Posterior vena cava (tissue), 2 donors: ENCODE measurements around the gene KCNT2. TPM values are rescaled to one million over a fixed set of nuclear protein-coding genes. Genes with fewer than 3 reads are reported as not detected.

ENCODE experiments used
- DNase-seq: peaks from one replicate; pipeline ENCODE4 v3.0.0-alpha.2; 2020; ENCODE audit warnings: low spot score
- intact Hi-C, 2 donors: fragments of 100-400 bp; cut with DNase I; formaldehyde crosslinking; loops; one replicate each; pipeline versions ENCODE4 v1.14.1 to v1.14.2; 2022 to 2023
- microRNA-seq, 2 donors: library from miRNA; unstranded; fragments of <30 nt; microRNA quantifications; one replicate each; pipeline ENCODE4 v1.2.0, GENCODE V29; 2020 to 2021; ENCODE audit warnings: borderline microRNAs expressed in 2 of 2
- total RNA-seq, 2 donors: library from RNA; stranded (reverse); fragmentation: NEBNext Ultra II Directional; extraction: Animal tissue kit (Norgen Biotek cat#: 25700); gene quantifications; one replicate each; pipeline ENCODE4 v1.2.1, GENCODE V29; 2021
- donor health status: DM: yes; HTN: yes; CAD: no.
- donor health status: DM: yes; HTN: yes; CAD: no.

Gene KCNT2
- total RNA-seq, 2 donors from 2014 or later: 7.5 to 13.3 TPM

- DNase-seq: no peak
- intact Hi-C loops: no loop called here
Observed at GRCh38 chr1:196178083-196178635, 430.1 kb downstream of the KCNT2 start.

Small RNAs within 50 kb of the gene (microRNA-seq; reads per million reads assigned to microRNA genes)
- 0 reads per million in 2 donors for gene MIR4735

Other genes starting within 250 kb of the KCNT2 start
- 100 to 1,000 TPM; 151 to 350 TPM for gene CFH, start 43.6 kb upstream of the KCNT2 start, total RNA-seq
- under 1 TPM; 0.38 to 0.79 TPM for gene CFHR3, start 166.4 kb upstream of the KCNT2 start, total RNA-seq
- 1 to 10 TPM in 1 of 2 donors, under 1 TPM in 1; 0.76 to 4.0 TPM for gene CFHR1, start 211.3 kb upstream of the KCNT2 start, total RNA-seq